ENCODE data around the gene FLT1. TPM values are rescaled to one million over a fixed set of nuclear protein-coding genes. Genes with fewer than 3 reads are reported as not detected.

FLT1 gene
- total RNA-seq, 3 donors from 2014 or later = 14.7 to 29.0 (median 18.8) TPM

GRCh38 chr13:28485996-28486543 lies 8.9 kb downstream of the FLT1 start:
- H3K4me1 Mint-ChIP-seq (ENCODE audit: low read depth) = no peaks in the 10 kb centered on the region
- DNase-seq (no peak), ATAC-seq (no peak)
- H3K4me3 Mint-ChIP-seq = no peak overlapping the region
- no peaks in the 10 kb centered on the region for H3K9me3 Mint-ChIP-seq
- no peaks in the 10 kb centered on the region for H3K36me3 Mint-ChIP-seq (ENCODE audit: insufficient read depth)
- peaks cover 29% of the 10 kb centered on the region for H3K27me3 Mint-ChIP-seq (ENCODE audit: low read depth)

- peaks cover 25% of the 10 kb centered on the region for H3K27me3 Mint-ChIP-seq (ENCODE audit: low read depth)
- H3K4me1 Mint-ChIP-seq (ENCODE audit: low read depth) = no peaks in the 10 kb centered on the region
- DNase-seq = no peak
- H3K4me3 Mint-ChIP-seq = no peak overlapping the region
- H3K9me3 Mint-ChIP-seq = no peaks in the 10 kb centered on the region
- ATAC-seq = no peak
- H3K36me3 Mint-ChIP-seq (ENCODE audit: insufficient read depth) = no peaks in the 10 kb centered on the region
Observed at GRCh38 chr13:28485551-28485950, 9.4 kb downstream of the FLT1 start.

GRCh38 chr13:28485097-28485496 lies 9.8 kb downstream of the FLT1 start:
- Mint-ChIP-seq H3K27me3 (ENCODE audit: low read depth) (peaks cover 22% of the 10 kb centered on the region), H3K4me1 (ENCODE audit: low read depth) (no peaks in the 10 kb centered on the region), H3K36me3 (ENCODE audit: insufficient read depth) (no peaks in the 10 kb centered on the region), H3K4me3 (no peak overlapping the region), H3K9me3 (no peaks in the 10 kb centered on the region)
- ATAC-seq (no peak), DNase-seq (no peak)

- DNase-seq (no peak), ATAC-seq (no peak)
- Mint-ChIP-seq H3K9me3 (no peaks in the 10 kb centered on the region), H3K36me3 (ENCODE audit: insufficient read depth) (no peaks in the 10 kb centered on the region), H3K27me3 (ENCODE audit: low read depth) (peaks cover 14% of the 10 kb centered on the region), H3K4me3 (no peak overlapping the region), H3K4me1 (ENCODE audit: low read depth) (no peaks in the 10 kb centered on the region)
Observed at GRCh38 chr13:28483313-28483931, 11.5 kb downstream of the FLT1 start.

- Mint-ChIP-seq H3K4me1 (ENCODE audit: low read depth) (peaks cover 2% of the 10 kb centered on the region), H3K4me3 (no peak overlapping the region), H3K27me3 (ENCODE audit: low read depth) (peaks cover 14% of the 10 kb centered on the region), H3K9me3 (no peaks in the 10 kb centered on the region), H3K36me3 (ENCODE audit: insufficient read depth) (no peaks in the 10 kb centered on the region)
- ATAC-seq (no peak), DNase-seq (no peak)
Observed at GRCh38 chr13:28479005-28479404, 15.9 kb downstream of the FLT1 start.

- no peaks in the 10 kb centered on the region for H3K9me3 Mint-ChIP-seq
- H3K4me1 Mint-ChIP-seq (ENCODE audit: low read depth) = peaks cover 2% of the 10 kb centered on the region
- H3K27me3 Mint-ChIP-seq (ENCODE audit: low read depth) = peaks cover 10% of the 10 kb centered on the region
- H3K36me3 Mint-ChIP-seq (ENCODE audit: insufficient read depth) = no peaks in the 10 kb centered on the region
- ATAC-seq (no peak), DNase-seq (no peak)
- no peak overlapping the region for H3K4me3 Mint-ChIP-seq
Observed at GRCh38 chr13:28478127-28478526, 16.8 kb downstream of the FLT1 start.

- ATAC-seq = no peak
- no peaks in the 10 kb centered on the region for H3K36me3 Mint-ChIP-seq (ENCODE audit: insufficient read depth)
- peaks cover 2% of the 10 kb centered on the region for H3K4me1 Mint-ChIP-seq (ENCODE audit: low read depth)
- peaks cover 13% of the 10 kb centered on the region for H3K27me3 Mint-ChIP-seq (ENCODE audit: low read depth)
- no peaks in the 10 kb centered on the region for H3K9me3 Mint-ChIP-seq
- DNase-seq = no peak
- no peak overlapping the region for H3K4me3 Mint-ChIP-seq
Observed at GRCh38 chr13:28477709-28477973, 17.3 kb downstream of the FLT1 start.

- Mint-ChIP-seq H3K36me3 (ENCODE audit: insufficient read depth) (no peaks in the 10 kb centered on the region), H3K4me3 (no peak overlapping the region), H3K27me3 (ENCODE audit: low read depth) (peaks cover 12% of the 10 kb centered on the region), H3K4me1 (ENCODE audit: low read depth) (peaks cover 2% of the 10 kb centered on the region), H3K9me3 (no peaks in the 10 kb centered on the region)
- DNase-seq (no peak), ATAC-seq (no peak)
Observed at GRCh38 chr13:28476919-28477708, 17.8 kb downstream of the FLT1 start.

- Mint-ChIP-seq H3K4me1 (ENCODE audit: low read depth) (peaks cover 2% of the 10 kb centered on the region), H3K27me3 (ENCODE audit: low read depth) (peaks cover 14% of the 10 kb centered on the region), H3K4me3 (no peak overlapping the region), H3K36me3 (ENCODE audit: insufficient read depth) (no peaks in the 10 kb centered on the region), H3K9me3 (no peaks in the 10 kb centered on the region)
- no peak for DNase-seq
- peak; percentile 40 to 61 for ATAC-seq
Observed at GRCh38 chr13:28475916-28476725, 18.8 kb downstream of the FLT1 start.

GRCh38 chr13:28474491-28475134 lies 20.3 kb downstream of the FLT1 start:
- Mint-ChIP-seq H3K4me1 (ENCODE audit: low read depth) (peaks cover 2% of the 10 kb centered on the region), H3K27me3 (ENCODE audit: low read depth) (peaks cover 12% of the 10 kb centered on the region), H3K9me3 (no peaks in the 10 kb centered on the region), H3K4me3 (no peak overlapping the region), H3K36me3 (ENCODE audit: insufficient read depth) (no peaks in the 10 kb centered on the region)
- ATAC-seq = no peak
- DNase-seq = no peak

- peaks cover 2% of the 10 kb centered on the region for H3K4me1 Mint-ChIP-seq (ENCODE audit: low read depth)
- H3K9me3 Mint-ChIP-seq = no peaks in the 10 kb centered on the region
- H3K27me3 Mint-ChIP-seq (ENCODE audit: low read depth) = peaks cover 12% of the 10 kb centered on the region
- DNase-seq (no peak), ATAC-seq (no peak)
- no peaks in the 10 kb centered on the region for H3K36me3 Mint-ChIP-seq (ENCODE audit: insufficient read depth)
- H3K4me3 Mint-ChIP-seq = no peak overlapping the region
Observed at GRCh38 chr13:28473044-28473443, 21.9 kb downstream of the FLT1 start.

GRCh38 chr13:28471421-28471820 lies 23.5 kb downstream of the FLT1 start:
- Mint-ChIP-seq H3K27me3 (ENCODE audit: low read depth) (peaks cover 8% of the 10 kb centered on the region), H3K36me3 (ENCODE audit: insufficient read depth) (no peaks in the 10 kb centered on the region), H3K4me3 (no peak overlapping the region), H3K9me3 (no peaks in the 10 kb centered on the region), H3K4me1 (ENCODE audit: low read depth) (peaks cover 2% of the 10 kb centered on the region)
- DNase-seq (no peak), ATAC-seq (no peak)

- ATAC-seq = no peak
- no peaks in the 10 kb centered on the region for H3K9me3 Mint-ChIP-seq
- H3K36me3 Mint-ChIP-seq (ENCODE audit: insufficient read depth) = no peaks in the 10 kb centered on the region
- no peaks in the 10 kb centered on the region for H3K4me1 Mint-ChIP-seq (ENCODE audit: low read depth)
- peaks cover 10% of the 10 kb centered on the region for H3K27me3 Mint-ChIP-seq (ENCODE audit: low read depth)
- no peak for DNase-seq
- H3K4me3 Mint-ChIP-seq = no peak overlapping the region
Observed at GRCh38 chr13:28470296-28470695, 24.6 kb downstream of the FLT1 start.

GRCh38 chr13:28469316-28469715 lies 25.6 kb downstream of the FLT1 start:
- Mint-ChIP-seq H3K36me3 (ENCODE audit: insufficient read depth) (no peaks in the 10 kb centered on the region), H3K4me3 (no peak overlapping the region), H3K4me1 (ENCODE audit: low read depth) (no peaks in the 10 kb centered on the region), H3K9me3 (no peaks in the 10 kb centered on the region), H3K27me3 (ENCODE audit: low read depth) (peaks cover 10% of the 10 kb centered on the region)
- ATAC-seq = no peak
- no peak for DNase-seq
